HepG2 (cell line): ENCODE data around the gene MLF1. TPM values are rescaled to one million over a fixed set of nuclear protein-coding genes. Genes with fewer than 3 reads are reported as not detected.

Experiments used
- ATF1 ChIP-seq: IDR thresholded peaks from 2 replicates; pipeline ENCODE4 v1.6.1; 2016; ENCODE audit warnings: mild to moderate bottlenecking, control low read depth
- ESRRA ChIP-seq: sonication (generic); formaldehyde crosslinking; IDR thresholded peaks from 2 replicates; pipeline ENCODE4 v1.5.1; 2020; ENCODE audit warnings: mild to moderate bottlenecking, low read depth, missing genetic modification reagents
- FOXP1 ChIP-seq, 2 experiments: fragments of 450-650 bp in 1 of 2; IDR thresholded peaks; 2 replicates each; pipeline ENCODE4 v1.6.1; 2017 to 2018; ENCODE audit warnings: antibody characterized with exemption in 1 of 2
- GTF2F1 ChIP-seq: fragments of 150-350 bp; IDR thresholded peaks from 2 replicates; pipeline ENCODE4 v1.6.1; 2014; ENCODE audit warnings: low read length
- HDAC6 ChIP-seq: fragments of 200-600 bp; sonication (generic); IDR thresholded peaks from 2 replicates; pipeline ENCODE4 v1.7.0; 2017; ENCODE audit warnings: mild to moderate bottlenecking, antibody characterized with exemption, low read length, low read depth
- HNRNPH1 ChIP-seq: fragments of 200-400 bp; formaldehyde crosslinking; optimal IDR thresholded peaks from 2 replicates; pipeline ENCODE3; 2017; ENCODE audit warnings: mild to moderate bottlenecking, low read depth, low read length
- KDM6A ChIP-seq: IDR thresholded peaks from 2 replicates; pipeline ENCODE4 v1.6.1; 2016; ENCODE audit warnings: low read depth
- MAFF ChIP-seq: IDR thresholded peaks from 2 replicates; pipeline ENCODE4 v1.6.1; 2011; ENCODE audit warnings: low read depth, low read length, improper control_type of control experiment
- MAFG ChIP-seq: sonication (generic); formaldehyde crosslinking; IDR thresholded peaks from 2 replicates; pipeline ENCODE4 v1.5.1; 2020; ENCODE audit warnings: mild to moderate bottlenecking, missing genetic modification reagents
- MBD4 ChIP-seq: IDR thresholded peaks from 2 replicates; pipeline ENCODE4 v1.6.1; 2012; ENCODE audit warnings: low read length, inconsistent platforms, borderline replicate concordance
- NR2F6 ChIP-seq, 2 experiments: IDR thresholded peaks; 2 replicates each; pipeline ENCODE4 v1.6.1; 2016; ENCODE audit warnings: antibody characterized with exemption in 1 of 2, mild to moderate bottlenecking in 1 of 2
- NRL ChIP-seq: sonication (generic); formaldehyde crosslinking; IDR thresholded peaks from 2 replicates; pipeline ENCODE4 v1.5.0; 2020; ENCODE audit warnings: missing genetic modification reagents, mild to moderate bottlenecking, moderate library complexity, borderline replicate concordance
- SAFB2 ChIP-seq: sonication (generic); formaldehyde crosslinking; IDR thresholded peaks from 2 replicates; pipeline ENCODE4 v1.5.1; 2020; ENCODE audit warnings: missing genetic modification reagents, low read depth, mild to moderate bottlenecking, borderline replicate concordance
- TBX3 ChIP-seq: fragments of 450-650 bp; IDR thresholded peaks from 2 replicates; pipeline ENCODE4 v1.6.1; 2017; ENCODE audit warnings: antibody characterized with exemption, mild to moderate bottlenecking, inconsistent platforms, borderline replicate concordance
- ZEB1 ChIP-seq: IDR thresholded peaks from 2 replicates; pipeline ENCODE4 v1.6.1; 2012; ENCODE audit warnings: mild to moderate bottlenecking, low read depth, inconsistent platforms; ENCODE audit not compliant: insufficient replicate concordance
- ZNF124 ChIP-seq: sonication (generic); formaldehyde crosslinking; IDR thresholded peaks from 2 replicates; pipeline ENCODE4 v1.4.0; 2020; ENCODE audit warnings: missing genetic modification reagents
- ZNF260 ChIP-seq: sonication (generic); formaldehyde crosslinking; IDR thresholded peaks from 2 replicates; pipeline ENCODE4 v1.4.0; 2020; ENCODE audit warnings: missing genetic modification reagents, low read depth, mild to moderate bottlenecking, borderline replicate concordance
- ZNF292 ChIP-seq: sonication (generic); formaldehyde crosslinking; IDR thresholded peaks from 2 replicates; pipeline ENCODE4 v1.8.1; 2022; ENCODE audit warnings: mild to moderate bottlenecking, low read depth, missing genetic modification reagents, borderline replicate concordance
- ZNF614 ChIP-seq: IDR thresholded peaks from 2 replicates; pipeline ENCODE4 v1.6.1; 2018; ENCODE audit warnings: missing biosample characterization, missing genetic modification reagents, inconsistent platforms, borderline replicate concordance
- ZSCAN21 ChIP-seq: sonication (generic); formaldehyde crosslinking; IDR thresholded peaks from 2 replicates; pipeline ENCODE4 v1.8.0; 2022; ENCODE audit warnings: mild to moderate bottlenecking, missing genetic modification reagents, moderate library complexity, borderline replicate concordance
- ZSCAN29 ChIP-seq: sonication (generic); formaldehyde crosslinking; conservative IDR thresholded peaks from 2 replicates; pipeline ENCODE4 v1.4.0; 2020; ENCODE audit warnings: mild to moderate bottlenecking, missing genetic modification reagents
- polyA plus RNA-seq, 8 experiments: library from polyadenylated mRNA; depleted of rRNA in 3 of 8; stranded (reverse) in 7 of 8; unstranded in 1 of 8; fragments of >200 nt; fragmentation: Illumina TruSeq in 4 of 8; extraction: Trizol in 4 of 8; gene quantifications; 2 replicates each; pipeline versions ENCODE4 v1.2.1 to v1.2.3, GENCODE V29; 2011 to 2016; ENCODE audit warnings: low read depth in 4 of 8, missing spikeins in 1 of 8, mixed read lengths in 1 of 8; ENCODE audit not compliant: insufficient read depth in 1 of 8
- total RNA-seq, 5 experiments: library from RNA; depleted of rRNA; stranded (reverse); fragments of >200 nt; fragmentation: Illumina TruSeq; extraction: Trizol; gene quantifications; 2 replicates each; pipeline ENCODE4 v1.2.3, GENCODE V29; 2016; ENCODE audit warnings: low read depth in 1 of 5
- TF ChIP-seq, protein P1 (sequence below): sonication (generic); formaldehyde crosslinking; IDR thresholded peaks from 2 replicates; pipeline ENCODE4 v1.5.0; 2020; ENCODE audit warnings: missing genetic modification reagents
- TF ChIP-seq, protein P2 (sequence below): sonication (generic); formaldehyde crosslinking; IDR thresholded peaks from 2 replicates; pipeline ENCODE4 v1.4.0; 2020; ENCODE audit warnings: mild to moderate bottlenecking, missing genetic modification reagents
- TF ChIP-seq, protein P3 (sequence below): sonication (generic); formaldehyde crosslinking; IDR thresholded peaks from 2 replicates; pipeline ENCODE4 v1.5.1; 2020; ENCODE audit warnings: mild to moderate bottlenecking, missing genetic modification reagents
- TF ChIP-seq, protein P4 (sequence below), 2 experiments: fragments of 450-650 bp in 1 of 2; sonication (generic) in 1 of 2; formaldehyde crosslinking; IDR thresholded peaks; 2 replicates each; pipeline versions ENCODE4 v1.5.0 to v1.8.0; 2020 to 2022; ENCODE audit warnings: mild to moderate bottlenecking in 1 of 2, missing genetic modification reagents in 1 of 2

Gene MLF1
- total and polyA plus RNA-seq, 2 of the 13 experiments (the other 11 are each of a cell fraction or from before 2014, with no cell fraction given): 0.88 to 1.0 TPM

DNA sequence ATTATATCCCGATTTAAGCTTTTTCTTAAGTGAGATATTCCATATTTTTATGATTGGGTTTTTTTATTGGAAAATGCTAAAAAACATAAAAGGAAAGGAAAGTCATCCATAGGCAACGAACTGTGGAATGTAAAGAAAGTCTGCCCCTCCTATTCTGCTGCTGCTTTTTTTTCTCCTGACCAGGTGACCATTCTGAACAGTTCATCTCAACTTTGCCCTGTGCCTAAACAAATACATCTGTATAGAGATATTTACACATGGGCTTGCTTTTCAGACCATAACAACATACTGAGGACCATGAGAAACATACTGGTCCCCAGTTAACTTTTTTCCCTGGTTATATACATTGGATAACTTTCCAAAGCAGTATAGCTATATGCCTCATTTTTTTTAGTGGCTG lies 18.9 kb upstream of the MLF1 start (continued):
- TF ChIP-seq TBX3: no peak
- no peak for TF ChIP-seq ZSCAN29 (CRISPR knock-in tag)
- TF ChIP-seq HDAC6: no peak
- TF ChIP-seq, protein P1, sequence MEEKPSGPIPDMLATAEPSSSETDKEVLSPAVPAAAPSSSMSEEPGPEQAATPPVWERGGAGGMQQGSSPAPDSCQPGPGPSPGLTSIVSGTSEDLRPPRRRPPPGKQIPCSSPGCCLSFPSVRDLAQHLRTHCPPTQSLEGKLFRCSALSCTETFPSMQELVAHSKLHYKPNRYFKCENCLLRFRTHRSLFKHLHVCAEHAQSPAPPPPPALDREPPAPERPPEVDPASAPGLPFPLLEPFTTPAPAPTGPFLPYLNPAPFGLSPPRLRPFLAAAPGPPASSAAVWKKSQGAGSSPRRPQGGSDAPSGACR (CRISPR knock-in tag): no peak
- no peak for TF ChIP-seq GTF2F1
- TF ChIP-seq ZEB1: no peak
- no peak for TF ChIP-seq FOXP1 (IDR thresholded peaks at IDR 0.05)
- 0 out of 2 replicates have a peak, but pooled peaks have one; percentile 22 for TF ChIP-seq FOXP1 (CRISPR knock-in tag; IDR thresholded peaks at IDR 0.05)
- no peak for TF ChIP-seq ZNF260
- TF ChIP-seq MAFG (CRISPR knock-in tag): no peak
- no peak for TF ChIP-seq ZNF292 (CRISPR knock-in tag)
- TF ChIP-seq SAFB2 (CRISPR knock-in tag): no peak
- peak; percentile 22; the same call in 1 of the 2 replicates for TF ChIP-seq KDM6A (CRISPR knock-in tag)
- no peak for TF ChIP-seq MAFF
- no peak for TF ChIP-seq ZSCAN21 (CRISPR knock-in tag)
- TF ChIP-seq, protein P2, sequence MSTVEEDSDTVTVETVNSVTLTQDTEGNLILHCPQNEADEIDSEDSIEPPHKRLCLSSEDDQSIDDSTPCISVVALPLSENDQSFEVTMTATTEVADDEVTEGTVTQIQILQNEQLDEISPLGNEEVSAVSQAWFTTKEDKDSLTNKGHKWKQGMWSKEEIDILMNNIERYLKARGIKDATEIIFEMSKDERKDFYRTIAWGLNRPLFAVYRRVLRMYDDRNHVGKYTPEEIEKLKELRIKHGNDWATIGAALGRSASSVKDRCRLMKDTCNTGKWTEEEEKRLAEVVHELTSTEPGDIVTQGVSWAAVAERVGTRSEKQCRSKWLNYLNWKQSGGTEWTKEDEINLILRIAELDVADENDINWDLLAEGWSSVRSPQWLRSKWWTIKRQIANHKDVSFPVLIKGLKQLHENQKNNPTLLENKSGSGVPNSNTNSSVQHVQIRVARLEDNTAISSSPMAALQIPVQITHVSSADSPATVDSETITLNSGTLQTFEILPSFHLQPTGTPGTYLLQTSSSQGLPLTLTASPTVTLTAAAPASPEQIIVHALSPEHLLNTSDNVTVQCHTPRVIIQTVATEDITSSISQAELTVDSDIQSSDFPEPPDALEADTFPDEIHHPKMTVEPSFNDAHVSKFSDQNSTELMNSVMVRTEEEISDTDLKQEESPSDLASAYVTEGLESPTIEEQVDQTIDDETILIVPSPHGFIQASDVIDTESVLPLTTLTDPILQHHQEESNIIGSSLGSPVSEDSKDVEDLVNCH: no peak
- no peak for TF ChIP-seq NRL (CRISPR knock-in tag)
- TF ChIP-seq, protein P3, sequence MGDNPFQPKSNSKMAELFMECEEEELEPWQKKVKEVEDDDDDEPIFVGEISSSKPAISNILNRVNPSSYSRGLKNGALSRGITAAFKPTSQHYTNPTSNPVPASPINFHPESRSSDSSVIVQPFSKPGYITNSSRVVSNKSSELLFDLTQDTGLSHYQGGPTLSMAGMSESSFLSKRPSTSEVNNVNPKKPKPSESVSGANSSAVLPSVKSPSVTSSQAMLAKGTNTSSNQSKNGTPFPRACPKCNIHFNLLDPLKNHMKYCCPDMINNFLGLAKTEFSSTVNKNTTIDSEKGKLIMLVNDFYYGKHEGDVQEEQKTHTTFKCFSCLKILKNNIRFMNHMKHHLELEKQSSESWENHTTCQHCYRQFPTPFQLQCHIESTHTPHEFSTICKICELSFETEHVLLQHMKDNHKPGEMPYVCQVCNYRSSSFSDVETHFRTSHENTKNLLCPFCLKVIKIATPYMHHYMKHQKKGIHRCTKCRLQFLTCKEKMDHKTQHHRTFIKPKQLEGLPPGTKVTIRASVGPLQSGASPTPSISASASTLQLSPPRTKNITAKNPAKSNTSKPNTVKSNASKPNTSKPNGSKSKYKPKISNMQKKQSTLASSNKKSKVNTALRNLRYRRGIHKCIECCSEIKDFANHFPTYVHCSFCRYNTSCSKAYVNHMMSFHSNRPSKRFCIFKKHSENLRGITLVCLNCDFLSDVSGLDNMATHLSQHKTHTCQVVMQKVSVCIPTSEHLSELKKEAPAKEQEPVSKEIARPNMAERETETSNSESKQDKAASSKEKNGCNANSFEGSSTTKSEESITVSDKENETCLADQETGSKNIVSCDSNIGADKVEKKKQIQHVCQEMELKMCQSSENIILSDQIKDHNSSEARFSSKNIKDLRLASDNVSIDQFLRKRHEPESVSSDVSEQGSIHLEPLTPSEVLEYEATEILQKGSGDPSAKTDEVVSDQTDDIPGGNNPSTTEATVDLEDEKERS (CRISPR knock-in tag): no peak
- no peak for TF ChIP-seq ESRRA
- no peak for TF ChIP-seq ZNF614 (CRISPR knock-in tag)
- no peak for TF ChIP-seq HNRNPH1
- TF ChIP-seq, protein P4, sequence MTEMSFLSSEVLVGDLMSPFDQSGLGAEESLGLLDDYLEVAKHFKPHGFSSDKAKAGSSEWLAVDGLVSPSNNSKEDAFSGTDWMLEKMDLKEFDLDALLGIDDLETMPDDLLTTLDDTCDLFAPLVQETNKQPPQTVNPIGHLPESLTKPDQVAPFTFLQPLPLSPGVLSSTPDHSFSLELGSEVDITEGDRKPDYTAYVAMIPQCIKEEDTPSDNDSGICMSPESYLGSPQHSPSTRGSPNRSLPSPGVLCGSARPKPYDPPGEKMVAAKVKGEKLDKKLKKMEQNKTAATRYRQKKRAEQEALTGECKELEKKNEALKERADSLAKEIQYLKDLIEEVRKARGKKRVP (CRISPR knock-in tag; IDR thresholded peaks at IDR 0.05): no peak
- TF ChIP-seq MBD4: no peak
- peak; percentile 21; the same call in 1 of the 2 replicates for TF ChIP-seq NR2F6 (IDR thresholded peaks at IDR 0.05)
- no peak for TF ChIP-seq NR2F6 (CRISPR knock-in tag; IDR thresholded peaks at IDR 0.05)
- no peak for TF ChIP-seq ATF1 (CRISPR knock-in tag)
- TF ChIP-seq ZNF124 (CRISPR knock-in tag): no peak
